Activated CD4-positive, alpha-beta T cell treated with anti-CD3 and anti-CD28 coated beads for 1 hour (primary cell): ENCODE measurements around the gene PSME3IP1.
"Not testable (repeated sequence)": the region's sequence is repeated elsewhere in the genome, so short reads cannot be mapped to it uniquely, and the experiment has no call there.

Source experiments
- DNase-seq: peaks from one replicate; pipeline ENCODE4 v3.0.0-alpha.2; 2020

The PSME3IP1 gene, protein sequence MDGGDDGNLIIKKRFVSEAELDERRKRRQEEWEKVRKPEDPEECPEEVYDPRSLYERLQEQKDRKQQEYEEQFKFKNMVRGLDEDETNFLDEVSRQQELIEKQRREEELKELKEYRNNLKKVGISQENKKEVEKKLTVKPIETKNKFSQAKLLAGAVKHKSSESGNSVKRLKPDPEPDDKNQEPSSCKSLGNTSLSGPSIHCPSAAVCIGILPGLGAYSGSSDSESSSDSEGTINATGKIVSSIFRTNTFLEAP

DNA sequence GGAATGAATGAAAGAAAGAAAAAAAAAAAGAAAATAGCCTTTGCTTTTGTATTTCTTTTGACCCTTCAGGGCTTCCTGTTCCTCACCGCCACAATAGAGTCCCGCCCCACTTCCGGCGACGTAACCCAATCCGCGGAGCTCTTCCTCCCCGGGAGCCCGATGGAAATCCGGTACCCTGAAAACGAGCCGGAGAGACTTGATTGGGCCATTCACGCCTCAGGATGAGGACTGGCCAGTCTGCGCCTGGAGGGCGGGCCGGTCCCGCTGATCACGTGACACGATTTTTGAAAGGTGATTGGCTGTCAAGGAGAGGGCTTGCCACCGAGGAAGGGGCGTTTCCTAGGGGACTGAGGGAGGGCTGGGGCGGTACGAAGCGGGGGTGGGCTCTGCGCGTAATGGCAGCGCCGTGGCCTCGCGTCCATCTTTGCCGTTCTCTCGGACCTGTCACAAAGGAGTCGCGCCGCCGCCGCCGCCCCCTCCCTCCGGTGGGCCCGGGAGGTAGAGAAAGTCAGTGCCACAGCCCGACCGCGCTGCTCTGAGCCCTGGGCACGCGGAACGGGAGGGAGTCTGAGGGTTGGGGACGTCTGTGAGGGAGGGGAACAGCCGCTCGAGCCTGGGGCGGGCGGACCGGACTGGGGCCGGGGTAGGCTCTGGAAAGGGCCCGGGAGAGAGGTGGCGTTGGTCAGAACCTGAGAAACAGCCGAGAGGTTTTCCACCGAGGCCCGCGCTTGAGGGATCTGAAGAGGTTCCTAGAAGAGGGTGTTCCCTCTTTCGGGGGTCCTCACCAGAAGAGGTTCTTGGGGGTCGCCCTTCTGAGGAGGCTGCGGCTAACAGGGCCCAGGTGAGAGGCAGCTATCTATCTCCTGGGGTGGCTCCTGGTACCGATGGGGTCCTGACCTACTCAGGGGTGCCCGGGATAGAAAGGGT lies at the start of gene PSME3IP1, which contains the start of gene RSPRY1:
PSME3IP1 (minus strand) TSS at position 95 of the 927 bp plus-strand sequence. CDS start 12,185 bp downstream, outside the sequence.
RSPRY1 (plus strand) TSS at position 385 of the 927 bp plus-strand sequence. CDS start 18,330 bp downstream, outside the sequence.
- DNase-seq: peak; percentile 98

DNA sequence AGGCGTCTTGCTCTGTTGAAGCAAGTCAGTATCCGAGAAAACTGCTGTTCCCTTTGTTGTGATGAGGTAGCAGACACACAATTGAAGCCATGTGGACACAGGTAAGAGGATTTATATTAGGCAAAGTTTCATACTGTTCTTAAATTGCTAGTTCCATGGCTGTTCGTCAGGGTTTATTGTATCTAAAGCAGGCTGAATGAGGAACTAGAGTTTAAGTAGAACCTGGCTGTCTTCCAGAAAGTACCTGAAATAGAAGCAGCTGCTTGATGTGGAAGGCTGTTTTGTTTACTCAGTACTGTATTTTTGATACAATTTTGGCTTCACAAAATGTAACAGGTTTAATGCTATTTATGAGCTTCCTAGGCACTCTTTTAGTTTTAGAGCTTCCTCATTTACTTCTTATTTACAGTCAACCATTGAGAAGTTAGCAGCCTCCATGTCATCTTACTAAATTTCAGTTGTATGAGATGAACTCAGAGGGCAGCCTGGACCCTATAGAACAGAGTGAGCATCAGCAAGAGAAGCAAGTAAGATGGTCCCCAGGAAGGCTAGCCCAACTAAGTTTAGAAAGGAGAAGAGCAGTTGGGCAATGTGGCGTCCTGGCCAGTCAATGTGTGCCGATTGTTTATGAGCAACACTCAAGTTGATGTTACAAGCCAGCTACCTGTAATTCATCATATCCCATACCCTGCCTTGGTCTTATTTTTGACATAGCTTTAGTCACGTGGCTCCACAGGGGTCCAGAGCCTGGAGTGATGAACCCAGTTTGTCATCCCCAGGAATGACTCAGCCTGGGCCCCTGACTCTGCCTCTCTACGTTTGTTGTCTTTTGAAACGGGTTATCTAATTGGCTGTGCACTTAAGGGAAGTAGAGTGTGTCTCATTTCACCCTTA lies 49.5 kb upstream of the PSME3IP1 start:
- DNase-seq: no peak

DNA sequence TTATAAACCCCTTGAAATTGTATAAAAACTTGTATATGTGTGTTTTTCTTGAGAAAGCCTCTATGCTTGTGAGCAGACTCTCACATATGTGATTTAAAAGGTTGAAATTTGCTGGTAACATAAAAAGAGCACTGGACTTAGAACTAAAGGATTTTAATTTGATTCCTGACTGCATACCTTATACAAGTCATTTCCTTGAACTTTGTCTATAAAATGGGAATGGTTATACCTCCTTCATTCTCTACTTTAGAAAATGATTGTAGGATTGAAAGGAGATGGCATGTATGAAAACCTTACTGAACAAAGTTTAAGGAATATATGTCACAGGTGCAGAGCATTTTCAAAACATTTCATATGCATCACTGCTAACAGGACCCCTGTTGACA lies 48.9 kb upstream of the PSME3IP1 start:
- no peak for DNase-seq

DNA sequence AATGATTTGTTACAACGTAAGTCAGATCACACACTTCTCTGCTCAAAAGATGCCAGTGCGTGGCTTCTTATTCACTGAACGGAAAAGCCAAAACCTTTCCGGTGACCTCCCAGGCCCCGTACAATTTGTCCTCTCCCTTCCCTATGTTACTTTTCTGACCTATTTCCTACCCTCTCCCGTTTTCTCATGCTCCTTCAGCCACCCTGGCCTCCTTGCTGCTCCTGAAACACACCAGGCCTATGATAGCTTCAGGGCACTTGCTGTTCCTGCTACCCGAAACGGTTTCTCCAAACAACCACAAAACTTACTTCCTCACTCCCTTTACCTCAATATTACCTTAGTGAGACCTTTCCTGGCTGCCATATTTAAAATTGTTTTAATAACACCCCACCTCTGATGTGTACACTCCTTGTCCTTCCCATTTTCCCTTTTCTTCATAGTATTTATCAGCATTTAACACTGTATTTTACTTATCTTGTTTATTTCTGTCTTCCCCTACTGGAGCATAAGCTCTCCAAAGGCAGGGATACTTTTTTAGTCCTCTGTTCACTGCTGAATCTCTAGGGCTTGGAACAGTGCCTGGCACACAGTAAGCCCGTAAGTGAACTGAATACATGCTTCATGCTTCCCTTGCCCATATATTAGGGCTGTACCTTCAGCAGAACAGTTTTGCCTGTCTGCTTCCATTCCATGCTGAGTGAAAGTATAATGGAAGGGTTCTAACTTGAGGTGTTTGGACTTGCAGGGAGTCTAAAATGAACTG lies 48.3 kb upstream of the PSME3IP1 start:
- no peak for DNase-seq

DNA sequence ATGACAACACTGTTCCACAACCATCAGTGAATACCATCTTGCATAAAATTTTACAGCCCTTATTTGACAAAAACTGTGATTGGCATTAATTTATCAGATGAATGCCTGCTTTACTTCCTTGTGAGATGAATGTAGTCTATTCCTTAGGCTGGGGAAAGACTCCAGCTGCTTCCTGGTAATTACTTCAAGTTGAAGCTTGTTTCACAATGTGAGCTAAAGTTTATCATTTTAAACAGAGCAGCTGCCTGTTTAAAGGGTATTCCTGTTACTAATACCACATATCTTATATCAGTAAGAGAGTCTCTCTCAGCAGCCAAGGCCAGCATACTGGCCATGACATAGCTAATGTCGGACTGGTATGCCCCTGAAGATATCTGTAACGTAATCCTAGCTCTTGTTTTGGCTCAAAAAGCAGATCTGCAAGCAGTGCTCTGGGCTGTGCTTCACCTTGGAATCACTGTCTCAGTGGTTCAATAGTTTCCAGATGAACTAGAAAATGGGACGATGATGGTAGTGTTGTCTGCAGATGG lies 46.0 kb upstream of the PSME3IP1 start:
- no peak for DNase-seq

DNA sequence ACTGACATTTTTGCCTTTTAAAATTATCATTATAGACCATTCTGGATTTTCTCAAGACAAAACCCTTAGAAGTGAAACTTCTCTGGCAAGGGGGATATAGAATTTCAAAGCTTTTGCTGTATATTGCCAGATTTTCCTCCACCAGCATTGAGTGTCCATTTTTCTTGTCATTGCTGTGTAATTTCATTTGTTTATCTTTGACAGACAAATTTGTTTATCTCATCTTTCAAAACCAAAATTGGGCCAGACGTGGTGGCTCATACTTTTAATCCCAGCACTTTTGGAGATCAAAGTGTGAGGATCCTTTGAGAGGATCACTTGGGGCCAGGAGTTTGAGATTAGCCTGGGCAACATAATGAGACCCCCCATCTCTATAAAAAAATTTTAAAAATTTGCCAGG lies 43.2 kb upstream of the PSME3IP1 start:
- no peak for DNase-seq

DNA sequence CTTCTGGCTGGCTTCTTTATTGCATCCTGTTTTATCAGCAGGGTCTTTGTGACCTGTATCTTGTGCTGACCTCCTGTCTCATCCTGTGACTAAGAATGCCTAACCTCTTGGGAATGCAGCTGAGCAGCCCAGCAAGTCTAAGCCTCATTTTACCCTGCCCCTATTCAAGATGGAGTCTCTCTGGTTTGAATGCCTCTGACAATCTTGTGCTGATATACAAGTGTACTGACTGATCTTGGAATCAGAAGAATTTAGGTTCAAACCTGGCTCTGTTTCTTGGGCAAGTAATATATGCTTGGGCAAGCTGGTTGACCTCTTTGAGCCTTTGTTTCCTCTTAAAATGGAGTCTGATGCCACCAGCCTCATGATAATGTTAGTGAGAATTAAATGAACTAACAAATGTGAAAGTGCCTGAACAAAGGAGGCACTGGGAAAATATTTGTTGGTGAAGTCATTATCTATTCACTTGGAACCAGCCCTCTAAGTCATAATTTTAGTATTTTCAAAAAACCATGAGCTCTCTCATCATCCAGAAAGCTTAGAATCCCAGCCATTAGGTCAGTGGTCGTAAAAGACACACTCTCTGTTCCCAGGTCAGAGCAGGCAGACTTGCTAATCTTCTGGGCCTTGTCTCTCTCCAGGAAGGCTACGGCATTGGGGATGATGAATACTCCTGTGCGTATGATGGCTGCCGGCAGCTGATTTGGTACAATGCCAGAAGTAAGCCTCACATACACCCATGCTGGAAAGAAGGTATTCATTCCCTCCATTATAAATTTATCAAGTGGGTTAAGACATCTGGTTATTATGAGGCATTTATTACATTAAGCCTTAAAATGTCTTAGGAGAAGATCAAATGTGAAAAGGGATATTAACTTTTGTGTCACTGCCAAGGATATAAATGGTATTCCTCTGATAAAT lies 41.1 kb upstream of the PSME3IP1 start:
- no peak for DNase-seq

DNA sequence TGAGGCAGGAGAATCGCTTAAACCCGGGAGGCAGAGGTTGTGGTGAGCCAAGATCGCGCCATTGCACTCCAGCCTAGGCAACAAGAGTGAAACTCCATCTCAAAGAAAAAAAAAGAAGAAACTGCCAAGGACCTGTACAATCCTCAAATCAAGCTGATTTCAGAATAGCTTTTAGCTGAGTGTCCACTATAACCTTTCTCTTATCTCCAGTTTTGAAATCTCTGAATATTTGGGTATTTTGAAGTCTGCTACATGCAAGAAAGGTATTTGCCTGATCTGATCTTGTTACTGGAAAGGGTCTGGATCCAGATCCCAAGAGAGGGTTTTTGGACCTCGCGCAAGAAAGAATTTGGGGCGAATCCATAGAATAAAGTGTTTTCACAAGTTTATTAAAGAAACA lies 40.1 kb upstream of the PSME3IP1 start:
- DNase-seq: no peak

DNA sequence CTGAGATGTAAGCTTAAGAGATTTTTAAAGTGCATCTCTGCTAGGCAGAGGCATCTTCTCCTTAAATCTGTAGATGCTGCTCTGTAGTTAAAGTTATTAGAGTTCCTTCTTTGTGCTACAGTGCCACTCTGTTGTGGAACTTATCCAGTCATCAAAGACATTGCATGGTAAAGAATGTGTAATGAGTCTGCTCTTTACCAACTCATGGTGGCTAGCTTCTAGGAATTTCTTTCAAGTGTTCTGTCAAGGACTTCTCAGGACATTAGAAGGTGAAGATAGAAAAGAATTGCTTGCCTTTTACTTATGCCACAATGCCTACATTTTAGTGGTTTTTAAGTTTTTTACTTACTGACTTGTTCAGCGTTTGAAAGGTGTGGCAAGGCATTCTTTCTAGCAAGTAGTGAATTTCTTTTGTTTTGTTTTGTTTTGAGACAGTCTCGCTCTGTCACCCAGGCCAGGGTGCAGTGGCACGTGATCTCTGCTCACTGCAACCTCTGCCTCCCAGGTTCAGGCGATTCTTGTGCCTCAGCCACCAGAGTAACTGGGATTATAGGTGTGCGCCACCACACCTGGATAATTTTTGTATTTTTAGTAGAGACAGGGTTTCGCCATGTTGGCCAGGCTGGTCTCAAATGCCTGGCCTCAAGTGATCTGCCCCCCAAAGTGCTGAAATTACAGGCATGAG lies 39.0 kb upstream of the PSME3IP1 start:
- no peak for DNase-seq

DNA sequence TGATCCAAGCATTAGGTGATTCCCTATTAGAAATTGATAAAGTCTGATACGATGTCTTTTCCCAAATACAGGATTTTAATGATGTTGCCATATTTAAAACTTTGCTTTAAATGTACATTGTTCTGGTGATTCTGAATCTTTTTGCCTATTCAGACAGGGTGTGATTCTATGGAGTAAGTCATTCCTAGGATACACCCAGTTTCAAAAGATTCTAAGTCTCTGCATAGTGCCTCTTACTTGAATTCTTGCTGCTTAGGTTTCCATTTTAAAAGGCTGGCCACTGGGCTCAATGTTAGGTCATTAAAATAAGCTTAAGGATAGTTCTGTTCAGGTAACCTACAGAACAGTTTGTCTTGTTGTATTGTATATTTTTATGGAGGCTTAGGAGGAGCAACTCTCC lies 37.2 kb upstream of the PSME3IP1 start:
- no peak for DNase-seq

DNA sequence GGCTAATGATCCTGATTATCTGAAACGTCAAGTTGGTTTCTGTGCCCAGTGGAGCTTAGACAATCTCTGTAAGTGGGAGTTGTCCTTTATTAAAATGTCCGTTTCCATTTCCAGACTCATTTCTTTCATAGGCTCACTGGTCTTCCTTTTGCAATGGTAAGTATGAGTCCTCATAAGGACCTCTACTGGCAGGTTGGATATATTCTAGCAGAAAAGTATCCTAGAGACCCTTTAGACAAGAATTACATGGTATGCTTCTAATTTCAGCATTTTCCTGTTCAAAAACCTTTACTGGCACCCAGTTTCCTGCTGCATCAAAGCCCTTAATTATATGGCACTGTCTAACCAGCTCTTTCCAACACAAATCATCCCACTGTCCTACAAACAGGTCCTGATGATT lies 31.1 kb upstream of the PSME3IP1 start:
- DNase-seq: no peak

DNA sequence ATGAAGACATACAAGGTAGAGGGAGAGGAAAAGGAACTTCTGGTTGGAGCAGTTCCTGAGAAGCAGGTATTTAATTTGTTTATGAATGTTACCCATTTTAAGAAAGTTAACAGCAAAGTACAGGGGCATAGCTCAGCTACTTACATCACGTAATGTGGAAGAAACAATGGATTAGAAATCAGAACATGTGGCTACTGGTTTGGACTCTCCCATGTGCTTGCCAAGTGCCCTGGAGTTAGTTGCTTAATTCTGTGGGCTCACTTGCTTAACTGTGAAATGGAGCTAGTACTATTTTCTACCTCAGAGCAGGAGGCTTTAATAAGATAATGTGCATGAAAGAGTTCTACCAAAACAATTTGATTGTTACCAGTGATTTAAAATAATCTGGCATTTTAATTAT lies 27.6 kb upstream of the PSME3IP1 start:
- DNase-seq: no peak

DNA sequence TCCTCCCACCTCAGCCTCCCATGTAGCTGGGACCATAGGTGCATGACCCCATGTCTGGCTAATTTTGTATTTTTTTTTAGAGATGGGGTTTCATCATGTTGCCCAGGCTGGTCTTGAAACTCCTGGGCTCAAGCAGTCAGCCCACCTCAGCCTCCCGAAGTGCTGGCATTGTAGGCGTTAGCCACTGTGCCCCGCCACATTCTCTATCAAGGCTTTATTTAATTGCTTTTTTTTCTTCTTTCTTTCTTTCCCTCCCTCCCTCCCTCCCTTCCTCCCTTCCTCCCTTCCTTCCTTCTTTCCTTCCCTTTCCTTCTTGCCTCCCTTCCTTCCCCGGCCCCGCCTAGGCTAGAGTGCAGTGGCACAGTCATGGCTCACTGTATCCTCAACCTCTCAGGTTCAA lies 23.9 kb upstream of the PSME3IP1 start:
- no peak for DNase-seq

DNA sequence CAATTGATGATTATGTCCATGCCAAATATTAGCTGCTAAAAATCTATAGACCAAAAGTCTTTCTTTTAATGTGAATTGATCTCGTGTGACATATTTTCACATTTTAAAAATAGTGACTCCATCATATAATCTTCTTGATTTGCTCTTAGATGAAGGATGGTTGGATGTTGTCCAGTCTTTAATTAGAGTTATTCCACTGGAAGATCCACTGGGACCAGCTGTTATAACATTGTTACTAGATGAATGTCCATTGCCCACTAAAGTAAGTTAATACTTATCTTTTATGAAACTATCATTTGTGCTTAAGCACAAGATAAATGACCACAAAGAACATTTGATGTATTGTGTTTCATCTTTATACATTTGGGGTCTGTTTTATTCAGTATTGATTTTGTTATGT lies 23.1 kb upstream of the PSME3IP1 start:
- no peak for DNase-seq

DNA sequence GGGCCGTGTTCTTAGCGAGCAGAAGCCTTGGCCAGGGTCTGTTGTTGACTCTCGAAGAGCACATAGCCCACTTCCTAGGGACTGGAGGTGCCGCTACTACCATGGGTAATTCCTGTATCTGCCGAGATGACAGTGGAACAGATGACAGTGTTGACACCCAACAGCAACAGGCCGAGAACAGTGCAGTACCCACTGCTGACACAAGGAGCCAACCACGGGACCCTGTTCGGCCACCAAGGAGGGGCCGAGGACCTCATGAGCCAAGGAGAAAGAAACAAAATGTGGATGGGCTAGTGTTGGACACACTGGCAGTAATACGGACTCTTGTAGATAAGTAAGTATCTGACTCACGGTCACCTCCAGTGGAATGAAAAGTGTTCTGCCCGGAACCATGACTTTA lies 18.8 kb upstream of the PSME3IP1 start:
- no peak for DNase-seq

DNA sequence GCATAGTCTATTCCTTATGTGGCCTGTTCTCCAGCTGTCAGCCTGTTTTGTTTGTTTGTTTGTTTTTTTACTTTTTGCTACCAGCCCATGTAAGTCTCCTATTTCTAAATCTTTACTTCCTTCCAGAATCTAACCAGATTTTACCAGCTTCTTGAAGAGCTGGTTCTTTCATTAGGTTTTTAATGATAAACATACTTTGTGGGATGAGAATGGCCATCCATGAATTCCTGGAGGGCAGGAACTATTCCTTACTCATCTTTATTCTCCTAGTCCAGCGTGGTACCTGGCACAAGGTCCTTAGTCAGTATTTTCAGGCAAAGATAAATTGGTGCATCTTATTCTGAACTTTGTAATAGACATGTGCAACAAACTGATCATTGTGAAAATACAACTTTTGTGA lies 17.6 kb upstream of the PSME3IP1 start:
- no peak for DNase-seq

DNA sequence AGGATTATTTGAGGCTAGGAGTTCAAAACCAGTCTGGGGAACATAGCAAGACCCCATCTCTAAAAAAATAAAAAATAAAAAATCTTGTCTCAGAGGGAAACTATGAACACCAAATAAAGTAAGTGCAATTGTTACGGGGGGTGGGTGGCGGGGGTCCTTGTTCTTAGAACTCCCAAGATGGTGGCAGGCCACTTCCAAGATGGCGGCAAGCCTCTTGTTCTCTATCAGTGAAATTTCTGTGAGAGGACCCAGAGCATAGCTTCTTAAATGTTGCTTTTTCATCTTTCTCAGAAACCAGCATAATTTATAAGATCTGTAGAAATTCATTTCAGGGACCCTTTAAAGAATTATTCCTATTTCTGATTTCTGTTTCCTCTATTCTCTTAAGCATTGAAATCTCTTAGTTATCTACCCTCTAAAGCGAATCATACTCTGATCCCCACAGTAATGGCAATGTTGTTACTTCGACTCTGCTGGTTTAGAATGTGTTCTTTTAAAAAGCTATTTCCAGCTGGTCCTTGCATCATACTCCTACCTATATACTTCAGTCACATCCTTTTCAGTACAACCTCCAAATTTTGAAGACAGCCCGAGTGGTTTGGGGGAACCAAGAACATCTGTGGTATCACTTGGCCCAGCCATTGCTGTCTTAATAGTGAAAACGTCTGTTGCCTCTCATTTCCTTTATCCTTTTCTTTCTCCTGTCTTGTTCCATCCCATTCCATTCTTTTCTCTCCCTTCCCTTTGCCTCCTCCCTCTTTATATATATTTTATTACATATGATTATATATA lies 16.5 kb upstream of the PSME3IP1 start:
- DNase-seq: no peak

DNA sequence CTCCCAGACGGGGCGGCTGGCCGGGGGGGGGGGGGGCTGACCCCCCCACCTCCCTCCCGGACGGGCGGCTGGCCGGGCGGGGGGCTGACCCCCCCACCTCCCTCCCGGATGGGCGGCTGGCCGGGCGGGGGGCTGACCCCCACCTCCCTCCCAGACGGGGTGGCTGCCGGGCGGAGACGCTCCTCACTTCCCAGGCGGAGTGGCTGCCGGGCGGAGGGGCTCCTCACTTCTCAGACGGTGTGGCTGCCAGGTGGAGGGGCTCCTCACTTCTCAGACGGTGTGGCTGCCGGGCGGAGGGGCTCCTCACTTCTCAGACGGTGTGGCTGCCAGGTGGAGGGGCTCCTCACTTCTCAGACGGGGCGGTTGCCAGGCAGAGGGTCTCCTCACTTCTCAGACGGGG lies 15.1 kb upstream of the PSME3IP1 start:
- DNase-seq: not testable (repeated sequence)

DNA sequence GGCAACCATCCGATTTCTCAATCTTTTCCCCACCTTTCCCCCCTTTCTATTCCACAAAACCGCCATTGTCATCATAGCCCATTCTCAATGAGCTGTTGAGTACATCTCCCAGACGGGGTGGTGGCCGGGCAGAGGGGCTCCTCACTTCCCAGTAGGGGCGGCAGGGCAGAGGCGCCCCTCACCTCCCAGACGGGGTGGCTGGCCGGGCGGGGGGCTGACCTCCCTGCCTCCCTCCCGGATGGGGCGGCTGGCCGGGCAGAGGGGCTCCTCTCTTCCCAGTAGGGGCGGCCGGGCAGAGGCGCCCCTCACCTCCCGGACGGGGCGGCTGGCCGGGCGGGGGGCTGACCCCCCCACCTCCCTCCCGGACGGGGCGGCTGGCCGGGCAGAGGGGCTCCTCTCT lies 14.5 kb upstream of the PSME3IP1 start:
- not testable (repeated sequence) for DNase-seq
